GM21619 (cell line): ENCODE data around the gene COTL1.
"Not testable (repeated sequence)": the region's sequence is repeated elsewhere in the genome, so short reads cannot be mapped to it uniquely, and the experiment has no call there.

Experiments used
- ATAC-seq: cut with Tn5 transposase; IDR thresholded peaks from one replicate; pipeline ENCODE4 v1.9.1; 2021; ENCODE audit not compliant: unreplicated experiment

Gene COTL1

DNA sequence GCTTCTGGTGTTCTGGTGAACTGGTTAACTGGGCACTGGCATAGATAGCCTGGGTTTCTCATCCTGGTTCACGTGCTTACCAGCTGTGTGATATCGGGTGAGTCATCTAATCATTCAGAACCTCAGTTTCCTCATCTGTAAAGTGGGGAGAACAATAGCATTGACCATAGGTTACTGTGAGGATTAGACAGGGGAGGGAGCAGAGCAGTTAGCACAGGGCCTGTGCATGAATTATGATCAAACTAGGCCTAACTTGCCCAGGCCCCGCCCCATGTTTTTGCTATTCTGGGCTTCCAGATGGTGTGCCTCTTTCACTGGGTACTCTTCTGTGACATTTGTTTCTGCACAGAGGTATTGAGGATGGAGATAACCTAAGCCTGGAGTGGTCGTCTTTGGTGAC lies 25.8 kb upstream of the COTL1 start:
- no peak for ATAC-seq

DNA sequence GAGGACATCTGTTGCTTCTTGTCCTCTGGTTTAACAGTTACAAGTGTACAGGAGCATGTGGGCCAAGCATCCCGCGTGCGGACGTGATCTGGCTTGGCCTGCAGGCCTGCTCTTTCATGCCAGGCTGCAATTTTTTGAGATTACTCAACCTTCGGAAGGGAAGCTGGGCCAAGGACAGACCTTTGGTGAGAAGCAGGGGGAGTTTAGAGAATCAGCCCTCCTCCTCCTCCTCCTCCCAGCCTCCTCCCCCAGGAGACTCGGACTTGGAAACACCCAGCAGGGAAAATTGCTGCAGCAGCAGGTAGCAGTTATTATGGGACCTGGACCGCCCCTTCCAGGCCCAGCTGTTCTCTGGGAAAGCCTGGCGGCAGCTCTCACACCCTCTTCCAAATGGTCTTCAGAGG lies 25.3 kb upstream of the COTL1 start:
- no peak for ATAC-seq

DNA sequence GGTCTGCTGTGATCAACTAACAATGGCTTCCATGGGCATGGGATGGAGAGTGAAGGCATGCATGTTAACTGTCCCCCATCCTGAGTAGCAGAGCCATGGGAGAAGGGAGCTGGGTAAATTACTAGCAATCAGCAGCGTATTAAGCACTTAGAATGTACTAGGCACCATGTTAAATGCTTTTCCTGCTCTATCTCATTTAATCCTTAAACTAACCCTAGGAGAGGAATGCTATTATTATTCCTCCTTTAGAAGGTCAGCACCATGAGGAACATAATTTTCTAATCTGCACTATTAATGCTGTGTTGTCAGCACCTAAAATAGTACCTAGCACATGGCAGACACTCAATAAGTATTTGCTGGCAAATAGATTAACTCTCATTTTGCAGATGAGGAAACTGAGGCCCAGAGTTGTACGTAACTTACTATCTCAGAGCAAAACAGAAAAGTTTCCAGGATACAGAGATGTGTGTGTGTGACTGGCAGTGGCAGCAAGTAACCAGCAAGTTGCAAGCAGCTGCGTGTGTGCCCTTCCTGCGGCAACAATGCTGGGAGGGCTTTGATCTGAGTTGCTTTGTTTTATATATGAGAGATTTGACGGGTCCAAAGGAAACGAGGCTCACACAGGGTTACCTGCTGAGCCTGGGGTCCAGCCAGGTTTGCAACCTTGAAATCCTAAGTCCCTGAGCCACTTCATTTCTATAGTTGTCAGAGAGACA lies 23.9 kb upstream of the COTL1 start:
- ATAC-seq: no peak

DNA sequence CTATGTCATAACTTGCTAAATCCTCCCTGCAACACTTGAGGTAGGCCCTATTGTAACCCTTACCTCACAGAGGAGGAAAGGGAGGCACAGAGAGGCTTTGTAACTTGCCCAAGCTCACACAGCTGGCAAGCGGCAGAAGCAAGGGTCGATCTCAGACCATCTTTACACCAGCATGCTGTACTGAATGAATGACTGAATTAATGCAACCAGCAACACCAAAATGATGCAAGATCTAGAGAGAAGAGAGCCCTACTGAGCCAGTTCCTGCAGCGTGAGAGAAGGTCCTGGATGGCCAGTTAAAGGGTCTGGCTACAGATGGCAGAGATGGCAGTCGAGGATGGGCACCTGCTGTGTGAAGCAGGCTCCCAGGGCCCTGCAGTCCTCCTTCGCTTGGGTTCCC lies 22.3 kb upstream of the COTL1 start:
- ATAC-seq: no peak

DNA sequence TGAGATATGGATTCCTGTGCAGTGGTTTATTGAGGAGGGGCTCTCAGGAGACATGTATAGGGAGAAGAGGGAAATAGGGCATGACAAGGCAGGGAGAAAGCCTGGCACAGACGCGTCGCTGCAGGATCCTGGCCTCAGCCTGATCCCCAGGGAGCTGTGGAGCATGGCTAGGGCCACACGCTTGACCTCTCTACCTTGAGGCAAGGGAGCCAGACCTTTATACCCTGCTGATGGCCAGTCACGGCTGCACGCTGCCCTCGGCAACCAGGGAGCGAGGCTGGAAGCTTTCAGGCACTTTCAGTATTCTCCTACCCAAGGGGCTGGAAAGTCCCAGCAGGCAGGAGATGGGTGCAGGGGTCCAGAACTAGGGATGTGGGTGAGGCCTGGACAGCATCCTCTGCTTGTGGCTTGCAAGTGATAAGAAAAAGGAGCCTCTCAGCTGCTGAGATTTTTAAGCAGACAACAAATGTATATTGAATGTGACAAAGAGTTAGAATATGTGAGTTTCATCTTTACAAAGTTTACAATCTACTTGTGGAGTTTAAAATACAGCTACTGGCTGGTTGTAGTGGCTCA lies 20.4 kb upstream of the COTL1 start:
- no peak for ATAC-seq

DNA sequence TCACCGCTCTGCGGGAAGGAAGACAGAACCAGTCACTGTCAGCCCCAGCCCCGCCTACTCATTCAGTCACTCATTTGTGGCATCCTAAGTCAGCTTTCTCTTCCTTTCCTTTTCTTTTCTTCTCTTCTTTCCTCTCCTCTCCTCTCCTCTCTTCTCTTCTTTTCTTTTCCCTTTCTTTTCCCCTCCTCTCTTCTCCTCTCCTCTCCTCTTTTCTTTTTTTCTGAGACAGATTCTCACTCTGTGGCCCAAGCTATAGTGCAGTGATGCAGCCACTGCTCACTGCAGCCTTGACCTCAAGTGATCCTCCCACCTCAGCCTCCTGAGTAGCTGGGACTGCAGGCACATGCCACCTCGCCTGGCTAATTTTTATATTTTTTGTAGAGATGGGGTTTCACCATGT lies 19.8 kb upstream of the COTL1 start:
- ATAC-seq: no peak

DNA sequence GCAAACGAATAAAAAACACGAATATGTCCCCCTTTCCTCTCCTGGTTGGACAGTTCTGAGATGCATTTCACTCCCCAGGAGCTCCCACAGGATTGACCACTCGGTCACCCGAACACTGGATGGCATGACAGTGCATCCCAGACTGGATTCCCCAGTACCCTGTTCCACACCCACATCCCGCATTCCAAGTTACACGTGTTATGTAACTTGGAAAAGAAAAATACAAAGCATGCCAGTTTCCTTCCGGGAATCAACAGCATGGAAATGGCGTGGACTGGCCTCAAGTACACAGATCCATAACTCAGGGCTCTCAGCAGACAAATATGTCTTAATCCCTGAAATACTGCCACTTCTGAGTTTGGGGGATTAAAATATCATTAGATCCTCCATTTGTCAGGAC lies 17.8 kb upstream of the COTL1 start:
- ATAC-seq: no peak

DNA sequence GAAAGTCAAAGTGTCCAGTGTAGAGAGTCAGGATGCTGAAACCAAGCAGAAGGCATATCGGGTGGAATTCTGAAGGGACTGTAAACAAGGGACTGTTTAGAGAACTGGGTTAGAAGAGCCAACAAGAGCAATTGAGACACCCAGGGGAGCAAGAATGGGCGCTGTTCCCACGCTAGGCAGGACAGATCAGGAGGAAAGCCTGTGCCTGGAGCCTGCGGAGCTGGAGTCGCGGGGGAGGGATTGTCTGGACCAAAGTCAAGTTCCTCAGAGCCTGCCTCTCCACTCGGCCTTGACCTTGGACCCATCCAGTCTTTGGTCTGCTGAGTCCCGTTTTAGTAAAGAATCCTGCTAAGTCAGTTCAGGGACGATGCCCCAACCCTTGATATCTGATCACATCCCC lies 15.7 kb upstream of the COTL1 start:
- no peak for ATAC-seq

DNA sequence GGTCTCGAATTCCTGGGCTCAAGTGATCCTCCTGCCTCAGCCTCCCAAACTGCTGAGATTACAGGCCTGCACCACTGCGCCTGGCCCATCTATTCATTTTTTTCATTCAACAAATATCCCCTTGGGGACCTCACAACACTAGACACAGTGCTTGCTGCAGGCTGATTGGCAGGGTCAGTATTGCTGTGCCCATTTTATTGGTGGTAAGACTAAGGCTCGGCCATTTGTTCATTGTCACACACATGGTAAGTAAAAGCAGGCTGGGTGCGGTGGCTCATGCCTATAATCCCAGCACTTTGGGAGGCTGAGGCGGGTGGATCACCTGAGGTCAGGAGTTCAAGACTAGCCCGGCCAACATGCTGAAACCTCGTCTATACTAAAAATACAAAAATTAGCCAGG lies 15.0 kb upstream of the COTL1 start:
- not testable (repeated sequence) for ATAC-seq

DNA sequence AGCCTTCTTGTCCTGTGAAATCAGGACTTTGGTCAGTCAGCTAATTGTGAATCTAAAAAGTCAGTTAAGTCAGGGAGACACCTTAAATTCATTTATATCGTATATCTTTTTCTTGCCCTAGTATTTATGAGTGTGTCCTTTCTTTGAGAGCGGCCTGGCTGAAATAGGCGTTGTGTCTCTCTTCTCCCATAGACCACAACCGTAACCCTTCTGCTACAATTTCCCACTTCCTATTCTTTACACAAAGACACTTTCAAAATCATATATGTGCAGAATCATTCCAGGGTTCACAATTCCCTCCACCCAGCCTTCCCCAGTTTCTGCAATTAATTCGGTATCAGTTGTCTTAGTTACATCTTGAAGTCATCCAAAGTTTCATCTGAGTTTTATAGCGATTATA lies 14.0 kb upstream of the COTL1 start:
- ATAC-seq: no peak

DNA sequence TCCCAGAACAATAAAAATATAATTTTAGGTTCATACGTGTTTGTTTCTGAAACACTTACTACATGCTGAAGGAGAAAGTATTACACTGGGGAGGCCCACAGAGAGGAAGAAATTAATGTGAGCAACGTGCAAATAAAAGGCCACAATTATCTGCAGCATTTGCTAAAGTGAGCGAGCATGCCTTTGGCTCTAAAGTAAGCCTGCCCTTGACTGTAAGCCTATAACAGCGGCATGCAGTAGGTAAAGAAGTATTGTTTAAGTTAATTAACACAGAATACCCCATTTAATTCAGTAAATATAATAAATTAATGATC lies 13.2 kb upstream of the COTL1 start:
- ATAC-seq: no peak

DNA sequence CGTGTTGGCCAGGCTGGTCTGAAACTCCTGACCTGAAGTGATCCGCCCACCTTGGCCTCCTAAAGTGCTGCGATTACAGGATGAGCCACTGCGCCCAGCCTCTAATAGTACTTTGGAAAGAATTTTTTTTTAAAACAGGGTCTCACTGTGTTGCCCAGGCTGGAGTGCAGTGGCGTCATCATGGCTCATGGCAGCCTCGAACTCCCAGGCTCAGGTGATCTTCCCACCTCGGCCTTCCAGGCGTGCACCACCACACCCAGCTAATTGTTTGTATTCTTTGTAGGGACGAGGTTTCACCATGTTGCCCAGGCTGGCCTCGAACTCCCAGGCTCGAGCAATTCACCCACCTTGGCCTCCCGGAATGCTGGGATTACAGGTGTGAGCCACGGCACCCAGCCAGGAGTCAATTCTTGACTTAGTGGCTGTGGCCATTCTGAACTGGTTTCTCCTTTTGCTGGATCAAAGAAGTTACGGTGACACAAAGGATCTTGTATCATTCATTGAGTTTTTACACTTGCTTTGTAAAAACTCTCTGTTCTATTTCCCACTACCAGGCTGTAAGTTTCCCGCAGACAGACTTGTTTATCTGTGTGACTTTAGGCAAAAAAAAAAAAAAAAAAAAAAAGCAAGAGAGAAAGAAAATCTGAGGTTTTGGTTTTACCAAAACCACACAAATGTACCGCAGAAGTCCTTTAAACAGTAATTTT lies 12.7 kb upstream of the COTL1 start:
- no peak for ATAC-seq

DNA sequence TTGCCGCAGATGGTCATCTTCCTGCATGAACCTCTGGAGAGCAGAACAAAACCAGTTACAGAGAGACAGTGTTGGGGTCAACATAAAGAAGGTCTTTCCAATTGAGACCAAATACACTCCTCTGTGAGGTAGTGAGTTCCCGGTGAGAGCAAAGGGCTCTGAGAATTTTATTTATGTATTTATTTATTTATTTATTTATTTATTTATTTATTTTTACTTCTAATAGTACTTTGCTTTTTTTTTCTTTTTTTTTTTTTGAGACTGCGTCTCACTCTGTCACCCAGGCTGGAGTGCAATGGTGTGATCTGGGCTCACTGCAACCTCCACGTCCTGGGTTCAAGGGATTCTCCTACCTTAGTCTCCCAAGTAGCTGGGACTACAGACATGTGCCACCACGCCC lies 12.1 kb upstream of the COTL1 start:
- no peak for ATAC-seq

DNA sequence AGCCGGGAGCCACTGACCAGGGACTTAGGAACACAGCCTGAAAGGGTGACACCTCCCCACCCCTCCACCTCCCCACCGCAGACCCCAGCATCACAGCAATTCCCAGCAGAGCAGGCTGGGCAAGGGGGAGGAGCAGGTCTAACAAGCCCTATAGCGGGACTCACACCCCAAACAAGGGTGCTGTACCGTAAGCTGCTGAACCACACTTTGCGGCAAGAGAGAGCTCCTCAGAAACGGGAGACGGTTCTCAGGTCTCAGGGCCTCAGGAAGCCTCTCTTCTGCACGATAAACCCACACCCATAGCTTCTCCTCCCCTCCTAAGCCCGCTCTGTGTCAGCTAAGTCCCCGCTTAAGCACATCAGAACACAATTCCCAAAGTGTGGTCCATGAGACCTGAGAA lies 11.7 kb upstream of the COTL1 start:
- ATAC-seq: no peak

DNA sequence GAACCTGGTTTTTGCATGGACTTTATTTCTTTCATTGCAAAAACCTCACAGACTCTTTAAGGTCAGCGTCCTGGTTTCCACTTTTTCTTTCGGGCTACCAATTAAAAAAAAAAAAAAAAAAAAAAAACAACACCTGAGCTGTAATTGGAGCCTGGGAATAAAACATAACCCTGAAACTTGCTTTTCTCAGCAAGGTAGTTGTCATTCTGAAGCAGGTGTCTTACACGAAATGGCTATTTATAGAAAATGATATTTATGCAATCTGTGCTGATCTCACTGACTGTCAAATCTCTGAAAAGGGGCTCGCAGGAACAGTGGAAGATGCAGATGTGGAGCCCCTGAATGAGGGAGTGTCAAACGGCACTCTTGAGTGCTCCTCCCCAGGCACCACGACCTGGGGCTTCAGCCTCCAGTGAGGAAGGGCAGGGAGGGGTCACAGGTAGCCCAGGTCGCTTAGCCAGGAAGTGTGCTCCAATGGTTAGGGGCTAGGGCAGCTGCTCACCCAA lies 10.4 kb upstream of the COTL1 start:
- no peak for ATAC-seq

DNA sequence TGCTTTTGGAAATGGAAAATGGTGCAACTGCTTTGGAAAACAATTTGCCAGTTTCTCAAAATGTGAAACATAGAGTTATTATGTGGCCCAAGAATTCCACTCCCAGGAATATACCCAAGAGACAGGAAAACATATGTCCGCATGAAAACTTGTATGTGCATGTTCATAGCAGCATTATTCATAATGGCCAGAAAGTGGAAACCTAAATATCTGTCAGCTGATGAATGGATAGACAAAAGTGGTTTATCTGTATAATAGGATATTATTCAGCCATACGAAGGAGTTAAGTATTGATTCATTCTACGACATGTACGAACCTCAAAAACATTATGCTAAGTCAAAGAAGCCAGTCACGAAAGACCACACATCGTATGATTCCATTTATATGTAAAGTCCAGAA lies 7.7 kb upstream of the COTL1 start:
- ATAC-seq: no peak

DNA sequence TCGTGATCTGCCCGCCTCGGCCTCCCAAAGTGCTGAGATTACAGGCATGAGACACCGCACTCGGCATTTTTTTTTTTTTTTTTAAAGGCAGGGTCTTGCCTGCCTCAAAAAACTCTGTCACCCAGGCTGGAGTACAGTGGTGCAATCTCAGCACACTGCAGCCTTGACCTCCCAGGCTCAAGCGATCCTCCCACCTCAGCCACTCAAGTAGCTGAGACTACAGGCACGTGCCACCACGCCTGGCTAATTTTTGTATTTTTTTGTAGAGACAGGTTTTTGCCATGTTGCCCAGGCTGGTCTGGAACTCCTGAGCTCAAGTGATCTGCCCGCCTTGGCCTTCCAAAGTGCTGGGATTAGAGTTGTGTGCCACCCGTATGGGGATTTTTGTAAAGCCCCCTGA lies 3.0 kb upstream of the COTL1 start:
- not testable (repeated sequence) for ATAC-seq

DNA sequence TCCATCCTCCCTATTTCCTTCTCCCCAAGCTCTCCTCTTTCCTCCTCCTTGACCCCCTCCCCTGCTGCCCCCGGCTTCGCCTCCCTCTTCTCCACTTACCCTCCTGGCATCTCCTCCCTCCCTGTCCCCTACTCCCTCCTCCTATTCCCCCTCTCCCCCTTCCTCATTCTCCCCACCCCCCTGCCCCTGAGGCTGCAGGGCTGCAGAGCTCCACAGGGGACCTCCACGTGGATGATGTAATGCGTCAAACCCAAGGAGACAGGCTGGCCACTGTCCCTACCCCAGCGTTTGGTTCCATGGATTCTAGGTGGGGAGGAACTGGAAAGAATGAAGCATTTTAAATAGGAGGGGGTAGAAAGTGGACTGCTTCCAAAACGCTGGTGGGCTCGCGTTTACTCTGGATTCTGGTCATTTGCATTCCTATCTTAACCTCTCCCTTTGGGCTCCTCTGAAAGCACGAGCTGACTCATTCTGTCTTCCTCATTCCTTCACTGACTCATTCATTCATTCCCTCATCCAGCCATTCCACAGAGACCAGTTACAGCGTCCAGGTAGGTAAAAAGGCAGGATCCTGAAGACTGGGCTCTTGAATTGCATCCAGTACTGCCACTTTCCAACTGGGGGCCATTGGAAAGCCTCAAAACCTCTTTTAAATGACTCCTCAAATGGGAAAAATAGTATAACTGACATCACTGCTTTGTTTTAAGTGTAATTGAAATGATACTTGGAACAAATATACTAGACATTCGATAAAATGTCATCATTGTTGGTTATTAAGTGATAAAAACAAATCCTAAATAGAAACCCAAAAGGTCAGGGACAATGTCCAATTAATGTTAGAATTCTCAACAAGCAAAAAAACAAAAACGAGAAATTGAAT lies 943 bp upstream of the COTL1 start:
- ATAC-seq: no peak

DNA sequence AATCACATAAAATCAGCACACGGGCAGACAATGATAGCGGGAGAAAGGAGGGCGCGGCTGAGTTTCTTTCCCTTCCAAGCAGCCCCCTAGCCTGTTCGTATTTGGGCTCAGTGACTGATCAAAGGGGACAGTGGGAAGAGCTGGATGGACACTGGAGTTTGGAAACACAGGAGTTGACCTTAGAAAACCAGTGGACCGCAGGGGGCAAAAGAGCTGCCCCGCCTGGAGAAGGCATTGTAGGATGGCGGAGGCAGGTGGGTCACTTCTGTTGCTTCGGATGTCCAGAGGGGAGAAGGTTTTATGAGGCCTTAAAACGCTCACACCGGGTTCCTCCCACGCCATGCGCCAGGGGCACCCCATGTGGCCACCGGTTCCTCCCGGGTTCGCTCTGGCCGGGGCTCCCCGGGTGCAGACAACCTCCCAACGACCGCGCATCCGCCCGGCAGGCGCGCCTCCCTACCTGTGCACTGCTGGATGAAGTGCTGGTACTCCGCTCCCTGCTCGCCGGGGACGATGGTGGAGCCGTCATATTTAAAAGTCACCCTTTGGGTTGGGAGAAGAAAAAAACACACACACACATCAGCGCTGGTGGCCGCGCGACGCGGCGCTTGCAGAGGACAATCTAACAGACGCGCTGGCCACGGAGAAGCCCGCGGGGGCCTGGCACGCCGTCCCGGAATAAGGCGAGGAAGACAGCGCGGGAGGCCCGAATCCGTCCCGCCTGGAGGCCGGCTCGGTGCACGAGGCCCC lies 662 bp downstream of the COTL1 start:
- peak; percentile 35 for ATAC-seq

DNA sequence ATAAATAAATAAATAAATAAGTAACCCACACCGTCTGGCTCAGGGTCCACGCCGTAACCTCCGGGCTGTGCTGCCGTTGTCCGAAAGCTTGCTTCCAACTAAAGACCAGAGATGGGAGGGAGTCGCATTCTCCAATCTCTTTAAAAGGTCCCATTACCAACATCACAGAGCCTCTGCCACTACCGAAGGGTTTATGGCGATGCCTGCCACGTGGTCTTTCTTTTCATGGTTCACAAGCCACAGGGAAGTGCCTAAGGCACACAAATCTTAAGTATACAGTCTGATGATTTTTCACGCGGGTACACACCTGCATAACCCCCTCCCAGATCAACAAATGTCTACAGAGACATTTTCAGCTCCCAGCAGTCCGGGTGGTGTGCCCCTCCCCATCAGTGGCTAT lies 1.4 kb downstream of the COTL1 start:
- ATAC-seq: no peak
